Kidney capillary endothelial cell (primary cell): ENCODE measurements around the gene AGBL1.

Source experiments
- DNase-seq: peaks from one replicate; pipeline ENCODE4 v3.0.0-alpha.2; 2018; ENCODE audit warnings: low spot score

The AGBL1 gene

GRCh38 chr15:86164232-86164898 lies 84.7 kb downstream of the AGBL1 start:
- peak; percentile 51 for DNase-seq

- DNase-seq, result peak; percentile 35
These were observed 85.9 kb downstream of the AGBL1 start for GRCh38 chr15:86165265-86166211.

- DNase-seq, result no peak
These were observed 88.2 kb downstream of the AGBL1 start for GRCh38 chr15:86167841-86168240.

GRCh38 chr15:86178845-86179244 lies 99.2 kb downstream of the AGBL1 start:
- no peak for DNase-seq

- no peak for DNase-seq
These were observed 104.2 kb downstream of the AGBL1 start for GRCh38 chr15:86183596-86184491.

- no peak for DNase-seq
These were observed 114.2 kb downstream of the AGBL1 start for GRCh38 chr15:86193716-86194380.

GRCh38 chr15:86197770-86198169 lies 118.1 kb downstream of the AGBL1 start:
- DNase-seq, result no peak

GRCh38 chr15:86199467-86200145 lies 119.9 kb downstream of the AGBL1 start:
- DNase-seq, result no peak

GRCh38 chr15:86201313-86202008 lies 121.8 kb downstream of the AGBL1 start:
- no peak for DNase-seq

- no peak for DNase-seq
These were observed 123.8 kb downstream of the AGBL1 start for GRCh38 chr15:86203462-86203861.

GRCh38 chr15:86205096-86205495 lies 125.4 kb downstream of the AGBL1 start:
- DNase-seq, result peak; percentile 23

- no peak for DNase-seq
These were observed 133.7 kb downstream of the AGBL1 start for GRCh38 chr15:86213420-86213819.

- no peak for DNase-seq
These were observed 134.2 kb downstream of the AGBL1 start for GRCh38 chr15:86213888-86214287.

GRCh38 chr15:86221119-86221518 lies 141.4 kb downstream of the AGBL1 start:
- no peak for DNase-seq

- DNase-seq, result no peak
These were observed 149.6 kb downstream of the AGBL1 start for GRCh38 chr15:86229306-86229705.

- DNase-seq, result no peak
These were observed 150.3 kb downstream of the AGBL1 start for GRCh38 chr15:86229936-86230335.

- DNase-seq, result peak; percentile 57
These were observed 152.4 kb downstream of the AGBL1 start for GRCh38 chr15:86231864-86232721.

GRCh38 chr15:86235667-86236066 lies 156.0 kb downstream of the AGBL1 start:
- DNase-seq, result no peak

GRCh38 chr15:86236356-86237110 lies 156.9 kb downstream of the AGBL1 start:
- no peak for DNase-seq
